Hematopoietic multipotent progenitor cell treated with erythropoietin and hydrocortisone succinate and interleukin-3 and kit ligand, for 17 days (in vitro differentiated cells): ENCODE data around the gene SNRNP27.

Experiments used
- DNase-seq: peaks from one replicate; pipeline ENCODE4 v3.0.0-alpha.2; 2015; ENCODE audit warnings: low spot score

Gene SNRNP27

DNA sequence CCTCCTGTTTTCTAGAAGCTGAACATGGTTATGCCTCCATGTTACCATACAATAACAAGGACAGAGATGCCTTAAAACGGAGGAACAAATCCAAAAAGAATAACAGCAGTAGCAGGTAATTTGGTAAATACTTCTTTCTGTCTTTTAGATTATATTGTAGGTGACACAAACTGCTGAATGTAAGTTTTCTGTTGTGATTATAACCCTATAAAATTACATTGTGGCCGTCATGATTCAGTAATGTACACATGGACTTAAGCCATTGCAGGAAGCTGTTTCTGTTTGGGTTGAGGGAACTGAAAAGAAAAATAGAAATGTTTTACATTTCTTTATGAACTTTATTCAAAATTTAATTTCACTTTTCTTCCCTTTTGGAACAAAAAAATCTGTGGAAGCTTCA is 22.4 kb downstream of the SNRNP27 start:
- peak; percentile 20 for DNase-seq

GRCh38 chr2:69917852-69918251 is 24.1 kb downstream of the SNRNP27 start:
- DNase-seq, result peak; percentile 27

DNA sequence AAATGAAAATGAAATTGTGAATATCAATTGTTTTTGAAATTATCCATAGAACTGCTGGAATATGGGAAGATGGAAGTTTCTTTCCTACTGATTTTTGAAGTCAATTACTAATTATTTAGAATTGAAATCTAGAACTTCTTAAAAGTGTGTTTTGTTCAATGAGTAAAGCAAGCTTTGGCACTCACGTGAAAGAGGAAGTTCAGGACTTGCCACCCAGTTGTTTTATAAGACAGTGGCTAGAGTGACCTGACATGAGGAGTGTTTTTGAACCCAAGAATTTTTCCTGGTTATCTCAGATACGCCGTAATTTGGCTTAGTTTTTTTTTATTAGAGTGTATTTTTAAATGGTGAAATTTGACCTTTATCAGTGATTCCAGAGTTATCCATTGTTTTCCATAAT is 24.6 kb downstream of the SNRNP27 start:
- DNase-seq, result no peak

DNA sequence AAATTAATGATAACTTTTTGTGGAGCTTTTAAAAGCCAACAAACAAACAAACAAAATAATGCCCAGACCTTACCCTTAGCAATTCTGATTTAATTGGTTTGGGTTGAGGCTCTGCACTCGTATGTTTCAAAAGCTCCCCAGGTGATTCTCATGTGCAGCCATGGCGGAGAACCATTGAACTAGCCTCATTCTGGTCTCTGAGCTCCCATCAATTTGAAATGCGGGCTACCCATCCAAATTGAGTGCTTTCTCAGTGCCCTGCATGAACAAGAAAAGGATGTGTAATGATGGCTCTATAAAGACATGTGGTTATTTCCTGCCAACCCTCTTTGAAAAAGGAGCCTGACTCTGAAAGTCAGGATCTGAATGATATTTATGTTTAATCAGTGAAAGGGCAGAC is 29.4 kb downstream of the SNRNP27 start:
- DNase-seq, result no peak

DNA sequence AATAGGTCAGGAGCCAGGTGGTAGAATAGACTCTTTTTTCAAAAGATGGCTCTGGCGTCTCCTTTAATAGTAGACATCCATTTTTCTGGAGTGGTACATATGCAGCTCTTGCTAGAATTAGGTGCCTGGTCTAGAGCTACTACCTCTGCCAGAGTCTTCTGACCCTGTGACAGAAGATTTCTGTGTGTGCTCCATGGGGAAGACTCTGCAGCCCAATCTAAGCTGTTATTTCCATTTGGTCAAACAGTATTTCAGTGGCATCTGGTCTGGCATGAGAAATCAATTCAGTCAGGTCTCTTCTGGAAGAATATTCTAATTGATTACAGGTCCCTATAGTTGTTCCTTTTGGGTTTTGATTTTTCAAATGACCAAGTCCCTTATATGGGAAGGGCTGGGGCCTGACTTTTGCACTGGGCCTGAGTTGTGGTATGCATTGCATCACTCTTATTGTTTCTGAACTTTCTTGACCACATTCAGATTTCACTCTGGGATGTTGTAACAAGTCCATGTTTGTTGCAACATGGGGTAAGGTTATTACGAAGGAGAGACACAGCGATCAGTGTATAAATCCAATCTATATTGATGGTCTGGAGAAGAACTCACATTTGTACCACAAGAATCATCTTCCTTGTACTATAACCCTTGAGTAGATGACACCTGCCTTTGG is 33.2 kb downstream of the SNRNP27 start:
- DNase-seq, result no peak

DNA sequence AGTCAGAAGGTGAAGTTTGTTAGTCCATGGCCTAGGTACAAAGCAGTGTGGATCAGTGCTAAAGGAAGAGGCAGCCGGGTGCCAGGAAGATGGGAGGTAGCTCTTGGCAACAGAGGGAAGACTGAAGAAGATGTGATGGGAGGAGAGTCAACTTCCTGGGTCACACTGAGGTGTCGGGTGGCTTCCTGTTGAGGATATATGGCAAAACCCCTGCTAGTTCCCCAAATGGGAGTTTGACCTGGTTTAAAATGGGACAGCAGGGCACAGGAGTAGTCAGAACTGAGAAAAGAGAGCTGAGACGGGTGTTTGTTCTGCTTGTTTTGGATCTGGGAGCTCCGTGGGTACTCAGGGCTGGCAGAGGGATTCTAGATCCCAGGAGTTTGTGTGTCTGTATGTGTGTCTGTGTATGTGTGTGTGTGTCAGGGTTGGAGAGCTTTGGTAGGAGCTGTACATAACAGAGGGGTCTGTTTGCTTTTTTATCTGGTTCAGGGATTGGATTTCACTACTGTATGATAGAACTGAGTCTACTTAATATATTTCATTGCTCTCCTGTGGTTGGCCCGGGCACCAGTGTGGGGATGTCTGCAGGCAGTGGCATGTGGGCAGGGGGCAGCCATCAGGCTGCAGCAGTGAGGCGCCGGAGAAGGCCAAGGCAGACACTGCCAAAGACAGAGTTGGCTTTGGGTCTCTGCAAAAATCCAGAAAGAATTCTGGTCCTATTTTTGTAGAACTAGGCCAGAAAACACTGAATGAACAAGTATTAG is 38.3 kb downstream of the SNRNP27 start:
- DNase-seq, result no peak

GRCh38 chr2:69932596-69932922 is 38.8 kb downstream of the SNRNP27 start:
- DNase-seq, result no peak

- DNase-seq, result no peak
Measured at GRCh38 chr2:69933254-69933828, 39.6 kb downstream of the SNRNP27 start.

- no peak for DNase-seq
Measured at GRCh38 chr2:69933839-69934613, 40.3 kb downstream of the SNRNP27 start.

DNA sequence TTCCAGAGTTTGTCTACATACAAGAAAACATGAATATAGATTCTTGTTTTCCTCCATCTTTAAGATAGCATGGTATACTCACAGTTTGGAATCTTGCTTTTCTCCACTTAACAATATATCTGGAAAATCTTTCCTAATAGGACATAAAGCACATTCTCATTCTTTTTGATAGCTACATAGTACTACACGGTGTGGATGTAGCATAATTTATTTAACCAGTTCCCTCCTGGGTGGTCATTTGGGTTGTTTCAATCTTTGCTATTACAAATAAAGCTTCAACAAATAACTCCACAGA is 40.8 kb downstream of the SNRNP27 start:
- no peak for DNase-seq

DNA sequence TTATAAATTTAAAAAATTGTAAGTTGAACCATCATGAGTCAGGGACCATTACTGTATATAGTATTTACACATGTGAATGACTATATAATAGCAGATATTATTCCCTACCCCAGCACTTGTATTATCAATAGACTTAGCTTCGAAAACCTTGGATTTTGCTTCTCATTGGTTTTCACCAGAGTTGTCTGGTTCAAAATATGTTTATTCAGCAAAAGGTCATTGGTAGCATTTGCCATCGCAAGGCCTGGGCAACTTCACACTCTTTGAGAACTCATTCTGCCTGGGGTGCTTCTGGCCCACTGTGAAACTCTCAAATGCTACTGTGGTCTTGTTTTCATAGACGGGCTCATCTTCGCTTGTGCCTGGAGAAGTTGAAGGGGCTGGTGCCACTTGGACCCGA is 41.3 kb downstream of the SNRNP27 start:
- DNase-seq, result no peak

- no peak for DNase-seq
Measured at GRCh38 chr2:69936906-69937305, 43.1 kb downstream of the SNRNP27 start.

- DNase-seq, result no peak
Measured at GRCh38 chr2:69937968-69938367, 44.2 kb downstream of the SNRNP27 start.

- no peak for DNase-seq
Measured at GRCh38 chr2:69939722-69940121, 46.0 kb downstream of the SNRNP27 start.

DNA sequence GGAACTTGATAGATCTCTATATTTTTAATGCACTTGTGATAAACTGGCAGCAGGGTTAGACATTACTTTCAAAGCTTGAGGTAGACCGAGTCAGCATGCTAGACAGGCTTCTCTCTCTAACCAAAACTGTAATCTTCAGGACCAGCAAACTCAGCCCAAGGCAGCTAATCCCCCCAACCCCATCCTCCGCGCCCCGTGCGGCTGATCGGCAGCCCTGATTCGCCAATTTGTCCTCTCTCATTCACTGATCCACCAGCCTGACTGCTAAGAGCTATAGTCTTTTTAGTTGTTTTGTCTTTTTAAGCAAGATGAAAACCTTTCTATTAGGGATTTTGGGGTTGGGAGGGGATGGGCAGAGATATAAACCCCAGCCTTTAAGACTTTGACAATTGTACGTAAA is 46.9 kb downstream of the SNRNP27 start:
- no peak for DNase-seq

- DNase-seq, result no peak
Measured at GRCh38 chr2:69943000-69943842, 49.5 kb downstream of the SNRNP27 start.

DNA sequence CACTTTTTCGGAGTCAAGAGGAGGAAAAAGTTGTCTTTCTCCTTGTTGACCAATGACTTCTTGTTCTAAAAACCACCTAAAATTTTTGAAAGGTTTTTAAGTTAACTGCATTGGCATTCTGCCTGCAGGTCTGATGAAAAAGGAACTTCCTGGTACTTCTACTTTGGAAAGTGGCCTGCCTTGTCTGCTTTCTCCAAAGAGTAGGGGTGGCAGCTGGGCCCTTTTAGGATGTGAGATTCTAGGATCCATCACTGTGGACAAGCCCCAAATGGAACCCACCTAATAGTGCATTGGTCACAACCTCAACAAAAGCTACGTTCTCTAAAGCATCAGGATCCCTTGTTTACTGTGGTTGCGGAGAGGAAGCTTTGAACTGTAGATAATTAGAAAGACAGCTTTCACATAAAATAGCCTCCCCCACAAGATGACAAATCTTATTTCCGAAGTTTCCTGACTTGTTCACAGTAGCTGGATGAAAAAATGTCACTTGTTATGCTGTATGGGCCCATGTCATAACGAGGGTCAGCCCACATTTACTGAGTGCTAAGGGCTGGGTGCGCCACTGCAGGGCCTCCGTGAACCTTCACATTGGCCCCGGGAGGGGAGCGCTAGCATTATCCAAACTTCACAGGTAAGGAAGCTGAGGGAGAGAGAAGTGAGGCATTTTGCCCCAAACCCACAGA is 50.2 kb downstream of the SNRNP27 start:
- DNase-seq, result no peak

GRCh38 chr2:69944756-69945155 is 51.0 kb downstream of the SNRNP27 start:
- no peak for DNase-seq

GRCh38 chr2:69945441-69945840 is 51.7 kb downstream of the SNRNP27 start:
- no peak for DNase-seq

DNA sequence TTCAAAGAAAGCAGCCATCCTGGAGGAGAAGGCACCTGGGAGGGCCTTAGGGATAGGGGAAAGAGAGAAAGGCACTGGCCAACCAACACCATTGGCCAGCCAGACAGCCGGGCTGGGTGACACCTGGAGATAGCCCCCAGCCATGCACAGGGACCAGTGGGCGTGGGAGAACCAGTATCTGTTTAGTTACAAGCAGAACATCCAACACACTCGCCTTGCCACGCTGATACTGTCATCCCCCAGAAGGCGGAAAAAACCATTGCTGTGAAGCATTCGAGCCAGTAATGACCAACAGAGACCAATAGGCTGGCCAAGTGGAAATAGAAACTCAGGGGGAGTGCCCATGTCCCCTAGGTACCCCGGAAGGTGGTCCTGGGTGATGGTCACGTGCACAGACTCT is 52.2 kb downstream of the SNRNP27 start:
- no peak for DNase-seq
